CD4-positive, alpha-beta T cell treated with Interleukin-6 at 100 ng/mL for 8 hours (primary cell): ENCODE results near the gene TXNL4B.
"Not testable (repeated sequence)": the region's sequence is repeated elsewhere in the genome, so short reads cannot be mapped to it uniquely, and the experiment has no call there.

Experiments used
- DNase-seq: peaks from one replicate; pipeline ENCODE4 v3.0.0-alpha.2; 2020; ENCODE audit warnings: mixed read lengths, low spot score

The TXNL4B gene

GRCh38 chr16:72073560-72074230 is 19.7 kb downstream of the TXNL4B start:
- no peak for DNase-seq

GRCh38 chr16:72072514-72073342 is 20.7 kb downstream of the TXNL4B start:
- DNase-seq: no peak

GRCh38 chr16:72068930-72069329 is 24.5 kb downstream of the TXNL4B start:
- no peak for DNase-seq

GRCh38 chr16:72066747-72067146 is 26.7 kb downstream of the TXNL4B start:
- no peak for DNase-seq

- no peak for DNase-seq
These were observed 29.0 kb downstream of the TXNL4B start for GRCh38 chr16:72064361-72064894.

GRCh38 chr16:72061564-72061963 is 31.9 kb downstream of the TXNL4B start:
- DNase-seq: no peak

- no peak for DNase-seq
These were observed 33.0 kb downstream of the TXNL4B start for GRCh38 chr16:72060405-72060804.

GRCh38 chr16:72059060-72059459 is 34.4 kb downstream of the TXNL4B start:
- not testable (repeated sequence) for DNase-seq

- DNase-seq: not testable (repeated sequence)
These were observed 36.1 kb downstream of the TXNL4B start for GRCh38 chr16:72057313-72057712.

- no peak for DNase-seq
These were observed 37.5 kb downstream of the TXNL4B start for GRCh38 chr16:72055911-72056310.

- DNase-seq: not testable (repeated sequence)
These were observed 39.1 kb downstream of the TXNL4B start, which contains the start of gene HP for GRCh38 chr16:72054254-72054847. HP (plus strand) TSS chr16:72054505; CDS start chr16:72054653, 148 bp downstream.

GRCh38 chr16:72051818-72052217 is 41.6 kb downstream of the TXNL4B start:
- no peak for DNase-seq

GRCh38 chr16:72050769-72051464 is 42.5 kb downstream of the TXNL4B start:
- DNase-seq: no peak

GRCh38 chr16:72049110-72049509 is 44.3 kb downstream of the TXNL4B start:
- no peak for DNase-seq

GRCh38 chr16:72044825-72045359 is 48.5 kb downstream of the TXNL4B start:
- no peak for DNase-seq

- no peak for DNase-seq
These were observed 49.1 kb downstream of the TXNL4B start for GRCh38 chr16:72044296-72044695.

GRCh38 chr16:72043539-72043938 is 49.9 kb downstream of the TXNL4B start:
- DNase-seq: no peak

- DNase-seq: no peak
These were observed 50.4 kb downstream of the TXNL4B start for GRCh38 chr16:72043058-72043457.

- DNase-seq: no peak
These were observed 51.2 kb downstream of the TXNL4B start for GRCh38 chr16:72042157-72042660.

GRCh38 chr16:72036098-72036497 is 57.3 kb downstream of the TXNL4B start:
- DNase-seq: no peak
